ENCODE results near the gene HDGFL1.

Gene HDGFL1

DNA sequence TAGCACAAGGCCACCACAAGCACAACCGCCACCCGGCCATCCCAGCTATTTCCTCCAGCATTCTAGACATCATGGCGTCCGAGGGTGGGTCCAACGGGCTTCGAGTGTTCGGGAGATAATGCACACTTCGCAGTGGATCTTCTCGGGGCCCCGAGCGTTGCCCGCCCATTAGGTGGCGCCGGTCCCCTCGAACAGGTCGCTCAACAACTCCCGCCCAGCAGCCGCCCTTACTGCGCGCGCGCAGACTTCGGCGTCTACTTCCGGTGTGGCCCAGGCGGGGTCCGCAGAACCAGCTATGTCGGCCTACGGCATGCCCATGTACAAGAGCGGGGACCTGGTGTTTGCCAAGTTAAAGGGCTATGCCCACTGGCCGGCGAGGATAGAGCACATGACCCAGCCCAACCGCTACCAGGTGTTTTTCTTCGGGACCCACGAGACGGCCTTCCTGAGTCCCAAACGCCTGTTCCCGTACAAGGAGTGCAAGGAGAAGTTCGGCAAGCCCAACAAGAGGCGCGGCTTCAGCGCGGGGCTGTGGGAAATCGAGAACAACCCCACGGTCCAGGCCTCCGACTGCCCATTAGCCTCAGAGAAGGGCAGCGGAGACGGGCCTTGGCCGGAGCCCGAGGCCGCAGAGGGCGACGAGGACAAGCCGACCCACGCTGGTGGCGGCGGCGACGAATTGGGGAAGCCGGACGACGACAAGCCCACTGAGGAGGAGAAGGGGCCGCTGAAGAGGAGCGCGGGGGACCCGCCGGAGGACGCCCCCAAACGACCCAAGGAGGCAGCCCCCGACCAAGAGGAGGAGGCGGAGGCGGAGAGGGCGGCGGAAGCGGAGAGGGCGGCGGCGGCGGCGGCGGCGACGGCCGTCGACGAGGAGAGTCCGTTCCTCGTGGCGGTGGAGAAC lies at the start of gene HDGFL1:
Gene HDGFL1 (plus strand): TSS at position 286 of the 904 bp plus-strand sequence. CDS start 10 bp downstream, at position 296.
- DNase-seq (ENCODE audit: low read depth in 2 of 2) = no peak

DNA sequence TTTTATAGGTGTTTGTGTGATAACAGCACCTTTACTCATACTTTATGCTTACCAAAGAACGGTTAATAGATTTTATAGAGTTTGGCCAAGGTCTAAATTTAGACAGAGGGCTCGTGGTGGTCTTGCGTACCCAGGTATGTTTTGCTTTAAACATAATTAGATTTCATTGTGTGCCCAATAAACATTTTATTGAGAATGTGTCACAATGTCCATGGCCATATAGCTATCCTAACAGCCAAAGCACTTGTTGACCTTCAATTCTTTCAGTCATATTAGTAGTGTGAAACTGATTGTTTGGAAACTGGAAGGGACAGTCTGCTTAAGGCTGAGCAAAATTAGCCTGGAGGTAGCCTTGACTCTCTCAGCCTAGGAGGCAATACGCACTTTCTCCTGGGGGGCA lies 48.3 kb upstream of the HDGFL1 start:
- no peak for DNase-seq (ENCODE audit: low read depth in 2 of 2)

DNA sequence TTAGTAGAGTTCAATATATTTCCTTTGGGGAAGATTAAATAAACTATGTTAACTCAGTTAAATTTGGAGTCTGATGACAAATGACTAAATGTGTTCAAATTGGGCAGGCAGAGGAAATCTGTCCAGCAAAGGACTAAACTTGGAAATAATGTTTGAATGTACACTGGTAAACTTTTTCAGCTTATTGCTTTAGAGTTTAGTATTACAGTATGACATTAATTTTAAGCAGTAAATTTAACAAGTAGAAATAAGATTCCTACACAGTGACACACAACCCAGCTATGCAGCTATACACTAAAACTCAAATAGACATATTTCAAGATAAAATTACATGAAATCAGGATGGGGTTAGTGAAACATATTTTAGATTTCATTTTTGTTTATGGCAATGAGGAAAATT lies 42.6 kb upstream of the HDGFL1 start:
- DNase-seq (ENCODE audit: low read depth in 2 of 2) = no peak

DNA sequence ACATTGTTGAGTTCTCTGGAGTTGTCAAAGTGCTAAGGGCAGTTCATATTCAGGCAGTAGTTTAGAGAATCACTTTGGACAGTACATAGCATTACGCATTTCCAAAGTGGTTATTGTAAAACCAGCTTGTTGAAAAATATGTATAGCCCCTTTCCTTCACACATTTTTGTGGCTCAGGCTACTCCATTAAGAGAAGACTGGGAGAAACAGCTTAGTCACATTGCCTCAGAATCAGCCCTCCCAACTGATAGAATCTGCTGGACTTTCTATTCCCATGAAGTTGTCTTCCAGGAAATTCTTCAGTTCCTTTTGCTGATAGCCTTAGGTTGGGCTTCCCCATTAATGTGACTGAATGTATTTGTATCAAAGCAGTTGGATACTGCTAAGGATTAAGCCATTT lies 39.5 kb upstream of the HDGFL1 start:
- DNase-seq (ENCODE audit: low read depth in 2 of 2) = no peak

DNA sequence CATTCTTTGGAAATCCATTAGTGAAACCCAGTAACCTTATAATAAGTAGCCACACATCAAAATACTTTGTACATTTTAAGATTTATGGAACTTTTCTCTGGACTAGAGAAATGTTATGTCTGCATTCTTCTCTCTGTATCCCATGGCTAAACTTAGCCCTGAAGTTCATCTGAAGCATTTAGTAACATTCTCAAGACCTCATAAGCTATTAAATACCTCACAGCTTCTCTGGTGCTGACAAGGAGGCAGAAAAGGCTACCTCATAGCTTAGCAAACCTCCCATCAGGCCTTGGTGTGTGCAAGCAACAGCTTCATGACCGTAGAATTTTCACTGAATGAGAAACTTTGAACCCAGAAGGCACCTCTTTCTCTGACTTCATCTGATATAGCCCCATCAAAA lies 38.9 kb upstream of the HDGFL1 start:
- DNase-seq (ENCODE audit: low read depth in 2 of 2) = no peak

DNA sequence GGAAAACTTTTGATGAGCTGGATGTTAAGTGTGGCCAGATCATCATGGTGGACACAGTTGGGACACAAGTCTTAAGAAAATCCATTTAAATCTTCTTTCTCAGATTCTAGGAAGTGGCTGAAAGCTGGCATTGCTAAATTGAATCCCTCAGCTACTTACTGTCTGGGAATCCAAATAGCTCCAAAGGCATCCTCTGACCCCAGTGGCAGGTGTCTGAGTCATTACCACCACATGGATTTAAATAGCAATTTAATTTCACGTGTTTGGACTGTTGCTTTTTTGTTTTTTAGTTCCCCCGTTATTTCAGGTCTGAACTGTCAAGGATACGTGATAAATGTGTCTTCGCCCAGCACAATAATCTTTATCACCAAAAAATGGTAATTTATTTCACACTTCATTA lies 33.2 kb upstream of the HDGFL1 start:
- no peak for DNase-seq (ENCODE audit: low read depth in 2 of 2)

DNA sequence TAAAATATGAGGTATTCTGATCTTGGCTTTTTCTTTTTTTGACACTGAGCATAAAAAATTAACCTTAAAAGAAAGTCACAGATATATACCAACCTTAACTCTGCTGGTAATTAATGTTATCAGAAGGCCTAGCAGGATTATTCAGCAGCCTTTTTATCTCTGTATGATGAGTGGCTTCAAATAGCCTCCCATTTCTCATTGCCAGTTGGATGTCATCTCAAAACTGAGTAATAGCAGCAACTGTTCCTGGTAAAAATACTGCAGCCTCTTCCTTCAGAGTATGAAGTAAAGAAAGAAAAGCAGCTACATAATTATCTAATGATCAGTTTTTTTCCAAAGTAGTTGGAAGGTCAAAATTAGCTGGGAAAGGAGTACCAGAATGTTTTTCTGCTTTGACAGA lies 24.9 kb upstream of the HDGFL1 start:
- DNase-seq (ENCODE audit: low read depth in 2 of 2) = no peak

DNA sequence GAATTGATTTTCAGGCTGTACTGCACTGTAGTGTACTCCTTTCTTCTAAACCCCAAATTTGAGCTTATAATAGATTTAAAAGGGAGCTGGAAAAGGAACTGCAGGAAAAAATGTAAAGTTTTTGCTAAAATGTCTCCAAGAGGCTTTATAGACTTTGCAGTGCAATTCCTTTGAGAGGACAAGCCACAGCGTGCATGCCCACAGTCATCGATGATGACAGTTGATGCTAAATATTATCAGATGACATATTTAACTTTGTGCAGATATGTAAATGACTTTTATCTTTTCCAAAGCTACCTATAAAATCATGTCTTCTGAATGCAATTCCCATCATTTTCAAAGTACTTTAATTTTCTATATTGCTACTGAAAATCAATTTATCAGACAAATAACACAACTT lies 24.3 kb upstream of the HDGFL1 start:
- no peak for DNase-seq (ENCODE audit: low read depth in 2 of 2)

DNA sequence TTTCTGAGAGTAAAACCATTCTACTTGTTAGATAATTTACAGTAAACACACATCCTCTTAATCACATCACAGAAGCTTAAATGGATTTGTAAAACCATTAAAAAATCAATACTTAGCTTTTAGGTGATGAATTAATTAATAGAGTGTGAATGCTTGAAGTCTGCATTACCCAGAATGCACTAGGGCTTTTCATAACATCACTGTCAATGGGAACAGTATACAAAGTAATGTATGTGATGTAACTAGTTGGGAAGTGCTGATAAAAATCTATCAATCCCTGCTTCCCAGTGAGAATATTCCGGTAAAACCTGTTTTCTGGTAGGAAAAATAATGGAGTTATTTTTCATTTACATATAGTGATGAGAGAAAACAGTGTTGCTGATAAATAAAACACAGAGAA lies 23.1 kb upstream of the HDGFL1 start:
- DNase-seq (ENCODE audit: low read depth in 2 of 2) = no peak

DNA sequence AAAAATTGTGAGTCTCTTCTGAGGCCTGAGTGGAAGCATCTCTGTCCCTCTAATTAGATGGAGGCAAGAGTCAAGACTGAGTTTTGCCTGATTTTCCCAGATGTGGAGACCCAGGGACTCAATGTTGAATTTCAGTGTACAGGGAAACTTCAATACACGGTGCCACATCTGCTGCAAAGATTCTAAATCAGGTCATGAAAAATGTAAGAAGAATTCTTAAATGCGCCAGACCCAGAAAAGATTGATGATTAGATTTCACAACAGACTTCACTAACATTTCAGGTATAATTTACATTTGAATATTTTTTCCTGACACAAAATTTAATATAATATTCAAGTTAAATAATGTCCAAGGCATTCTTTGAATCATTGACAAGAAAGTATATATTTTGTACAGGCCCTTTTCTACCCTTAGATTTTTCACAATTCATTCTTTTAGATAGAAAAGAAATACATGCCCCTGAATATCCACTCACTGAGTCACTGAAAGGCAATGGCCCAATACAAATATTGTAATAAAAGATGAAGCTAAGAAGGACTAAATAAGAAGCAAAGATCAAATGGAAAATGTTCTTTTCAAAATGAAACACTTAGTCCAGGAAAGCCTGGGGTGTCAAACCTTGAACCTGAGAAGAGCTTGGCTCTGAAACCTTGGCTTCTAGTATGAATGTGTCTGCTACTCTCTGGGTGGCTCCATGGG lies 18.2 kb upstream of the HDGFL1 start:
- DNase-seq (ENCODE audit: low read depth in 2 of 2) = no peak

DNA sequence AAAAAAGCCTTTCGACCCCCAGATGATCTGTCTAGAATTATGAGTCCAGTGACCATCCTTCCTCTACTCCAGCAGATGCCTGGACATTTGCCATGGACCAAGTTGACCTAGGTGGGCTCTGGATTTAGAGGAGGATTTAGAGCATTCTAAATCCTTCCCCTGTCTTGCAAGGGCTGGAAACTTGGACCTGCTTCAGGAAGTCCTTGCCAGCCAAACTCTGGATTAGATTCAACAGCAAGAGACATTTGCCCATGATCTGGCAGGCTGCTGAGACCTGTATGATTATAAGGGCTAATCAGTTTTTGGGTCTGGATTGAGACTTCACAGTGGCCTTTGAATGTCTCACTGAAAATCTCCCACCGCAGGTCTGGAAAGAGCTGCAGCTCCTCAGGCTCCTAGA lies 13.1 kb upstream of the HDGFL1 start:
- no peak for DNase-seq (ENCODE audit: low read depth in 2 of 2)

DNA sequence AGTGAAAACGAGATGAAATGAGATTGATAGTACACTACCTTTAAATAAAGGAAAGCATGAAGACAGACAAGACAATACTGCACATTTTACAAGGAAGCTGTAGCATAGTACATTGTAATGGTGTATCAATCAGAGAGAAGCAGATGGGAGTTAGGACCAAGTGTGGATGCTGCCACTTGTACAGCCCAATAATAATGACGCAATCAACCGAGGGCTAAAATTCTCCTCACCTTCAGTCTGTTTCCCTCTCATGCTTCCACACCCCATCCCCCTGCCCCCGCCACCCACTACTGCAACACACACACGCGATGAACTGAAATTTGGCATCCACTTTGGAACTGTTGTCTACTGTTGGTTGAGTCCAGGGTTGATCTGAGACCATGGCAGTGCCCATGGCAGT lies 12.4 kb upstream of the HDGFL1 start:
- no peak for DNase-seq (ENCODE audit: low read depth in 2 of 2)

DNA sequence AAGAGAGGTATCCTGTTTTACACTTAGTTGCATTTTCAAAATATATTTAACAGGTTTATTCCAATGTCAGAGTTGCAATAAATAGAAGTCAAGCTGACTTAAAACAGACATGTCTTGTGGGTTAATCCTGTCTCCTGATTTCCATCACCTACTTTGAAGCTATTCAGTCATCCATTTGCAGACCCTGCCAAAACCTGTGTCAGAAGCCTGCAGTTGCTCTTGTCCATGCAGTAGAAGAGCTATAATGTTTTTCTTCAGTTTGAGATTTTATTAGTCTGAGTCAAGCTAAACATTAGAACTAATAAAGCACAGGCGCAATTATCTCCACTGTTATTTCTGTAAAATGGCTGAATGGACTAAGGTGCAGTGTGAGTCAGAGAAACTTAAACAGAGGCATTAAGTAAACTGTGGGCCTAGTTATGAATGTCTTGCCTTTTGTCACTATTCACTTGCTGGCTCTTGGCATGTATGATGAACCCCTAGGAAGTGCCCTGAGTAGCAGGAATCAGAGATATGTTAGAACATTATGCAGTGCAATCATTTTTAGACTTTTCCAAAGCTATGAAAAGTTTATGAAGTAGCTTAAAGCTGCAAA lies 11.0 kb upstream of the HDGFL1 start:
- DNase-seq (ENCODE audit: low read depth in 2 of 2) = no peak

DNA sequence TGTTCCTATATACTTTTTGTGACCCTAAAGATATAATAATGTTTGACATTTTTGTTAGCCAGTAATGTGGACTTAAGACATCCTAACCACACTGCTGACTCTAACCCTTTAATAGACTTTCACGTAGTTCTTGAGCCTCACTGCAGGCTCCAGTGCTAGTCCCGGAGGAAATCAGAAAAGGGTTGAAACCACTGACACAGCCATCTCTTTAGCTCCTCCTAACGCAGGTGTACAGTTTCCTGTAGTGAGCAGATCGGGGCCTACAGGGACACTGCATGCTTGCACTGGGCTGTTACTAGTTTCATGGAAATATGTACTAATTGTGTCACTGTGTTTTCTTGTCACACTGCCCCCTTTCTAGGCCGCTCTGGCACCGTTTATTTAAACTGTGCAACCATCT lies 512 bp upstream of the HDGFL1 start:
- DNase-seq (ENCODE audit: low read depth in 2 of 2) = no peak

DNA sequence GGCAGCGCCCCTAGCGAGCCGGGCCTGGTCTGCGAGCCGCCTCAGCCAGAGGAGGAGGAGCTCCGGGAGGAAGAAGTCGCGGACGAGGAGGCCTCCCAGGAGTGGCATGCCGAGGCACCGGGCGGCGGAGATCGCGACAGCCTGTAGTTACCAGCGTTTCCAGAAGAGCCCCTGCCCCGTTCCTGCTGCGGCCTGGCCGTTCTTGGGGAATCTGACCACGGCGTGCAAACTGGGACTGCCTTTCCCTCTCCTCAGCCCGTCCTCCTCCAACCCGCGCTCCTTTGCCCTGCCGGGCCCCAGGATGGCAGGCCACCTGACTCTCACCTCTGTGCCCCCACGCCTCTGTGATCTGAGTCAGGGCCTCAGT lies 802 bp downstream of the HDGFL1 start:
- no peak for DNase-seq (ENCODE audit: low read depth in 2 of 2)

DNA sequence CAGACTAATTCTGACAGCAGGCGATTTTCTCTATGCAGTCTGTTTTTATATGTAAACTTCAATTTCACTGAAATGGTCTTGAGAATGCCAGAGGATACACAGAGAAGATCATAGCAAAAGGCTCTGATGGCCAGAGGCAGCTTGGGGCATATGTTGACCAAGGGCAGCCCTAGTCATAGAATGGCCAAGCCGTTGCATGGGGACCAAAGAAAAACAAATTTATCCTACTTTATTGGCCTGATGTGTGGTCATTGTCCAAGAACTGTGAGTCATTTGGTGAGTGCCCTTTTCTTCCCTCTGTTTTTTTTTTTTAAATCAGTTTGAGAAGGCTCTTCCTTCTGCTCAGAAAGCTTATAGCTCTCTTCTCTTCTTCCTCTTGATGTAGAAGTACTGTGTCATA lies 5.8 kb downstream of the HDGFL1 start:
- no peak for DNase-seq (ENCODE audit: low read depth in 2 of 2)

DNA sequence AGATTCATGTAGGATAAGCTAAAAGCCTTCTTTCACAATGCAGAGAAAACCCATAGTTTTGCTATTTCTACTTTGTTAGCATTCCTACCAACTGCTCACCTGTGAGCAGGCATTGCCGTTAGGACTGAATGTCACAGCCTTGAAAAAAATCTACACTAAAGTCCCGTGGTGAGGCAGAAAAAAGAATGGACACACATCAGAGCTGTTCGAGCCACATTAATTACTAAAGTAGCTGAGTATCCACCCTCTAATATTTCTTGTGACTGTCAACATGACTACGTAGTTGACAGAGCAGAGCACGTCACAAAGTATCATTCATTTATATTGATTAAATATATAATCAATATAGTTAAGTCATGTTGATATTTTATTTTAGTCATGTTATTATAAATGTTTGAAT lies 10.1 kb downstream of the HDGFL1 start:
- no peak for DNase-seq (ENCODE audit: low read depth in 2 of 2)

DNA sequence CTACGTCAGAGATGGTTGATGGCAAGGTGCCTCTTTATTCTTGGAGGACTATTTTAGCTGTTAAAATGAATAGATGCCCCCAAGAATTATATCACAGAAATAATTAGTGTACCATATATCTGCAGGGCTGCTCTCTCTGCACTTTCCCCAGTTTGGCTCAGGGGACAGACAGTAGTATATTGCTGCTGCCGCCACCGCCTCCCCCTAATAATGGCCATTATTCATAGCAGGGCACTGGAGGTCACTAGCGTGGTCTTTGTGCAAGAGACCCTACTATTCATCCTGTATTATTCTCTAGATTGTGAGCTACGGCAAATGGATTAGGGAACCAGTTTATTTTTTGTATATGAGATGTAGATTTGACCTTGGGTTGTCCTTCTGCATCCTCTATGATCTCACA lies 11.0 kb downstream of the HDGFL1 start:
- no peak for DNase-seq (ENCODE audit: low read depth in 2 of 2)

DNA sequence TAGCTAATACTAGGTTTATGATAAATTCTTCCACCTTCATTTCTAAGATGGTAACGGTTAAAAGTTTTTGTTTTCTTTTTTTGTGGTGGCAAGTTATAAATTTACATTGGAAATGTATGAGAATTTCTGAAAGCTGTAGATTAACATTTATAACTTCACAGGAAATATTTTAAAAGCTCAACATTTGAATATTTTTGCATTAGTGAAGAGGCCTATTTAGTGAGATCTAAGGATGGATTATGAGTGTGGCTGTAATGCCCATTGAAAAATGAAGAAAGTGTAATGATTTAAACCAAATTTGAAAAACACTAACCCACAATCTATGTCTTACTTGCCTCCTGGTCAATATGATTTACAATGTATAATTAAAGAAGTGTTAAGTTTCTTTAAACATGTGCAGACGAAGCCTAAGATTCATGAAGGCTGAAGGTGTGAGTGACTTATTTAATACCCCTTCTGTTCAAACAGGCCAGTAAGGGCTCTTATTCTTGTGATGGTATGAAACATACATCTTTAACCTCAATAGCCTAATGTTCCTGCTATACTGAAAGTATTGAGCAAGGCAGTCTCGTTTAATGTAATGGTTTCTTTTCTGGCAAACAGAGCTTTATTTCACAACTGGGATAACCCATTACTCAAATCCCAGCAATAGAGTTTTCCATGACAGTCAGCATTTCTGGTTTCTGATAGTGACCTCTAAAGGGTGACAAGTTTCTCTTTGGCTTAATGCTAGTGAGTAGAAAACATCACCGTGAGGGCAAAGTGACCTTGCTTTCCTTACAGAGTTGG lies 13.2 kb downstream of the HDGFL1 start:
- no peak for DNase-seq (ENCODE audit: low read depth in 2 of 2)

DNA sequence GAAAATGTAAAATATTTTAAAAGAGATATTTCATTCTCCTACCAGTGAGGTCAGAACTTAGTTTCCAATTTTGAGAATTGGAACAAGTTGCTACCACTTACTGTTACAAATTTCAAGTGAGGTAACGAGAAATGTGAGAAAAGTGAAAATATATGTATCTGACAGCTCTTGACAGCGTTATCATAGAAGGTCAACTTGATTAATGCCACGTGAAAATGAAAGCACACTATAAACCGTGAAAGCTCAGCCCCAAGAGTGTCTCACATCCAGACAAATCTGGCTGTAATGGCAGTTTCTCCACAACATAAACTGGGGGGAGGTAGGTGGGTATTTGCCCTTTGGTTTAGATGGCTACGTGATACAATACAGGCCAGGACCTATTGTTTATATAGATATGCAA lies 13.9 kb downstream of the HDGFL1 start:
- no peak for DNase-seq (ENCODE audit: low read depth in 2 of 2)

DNA sequence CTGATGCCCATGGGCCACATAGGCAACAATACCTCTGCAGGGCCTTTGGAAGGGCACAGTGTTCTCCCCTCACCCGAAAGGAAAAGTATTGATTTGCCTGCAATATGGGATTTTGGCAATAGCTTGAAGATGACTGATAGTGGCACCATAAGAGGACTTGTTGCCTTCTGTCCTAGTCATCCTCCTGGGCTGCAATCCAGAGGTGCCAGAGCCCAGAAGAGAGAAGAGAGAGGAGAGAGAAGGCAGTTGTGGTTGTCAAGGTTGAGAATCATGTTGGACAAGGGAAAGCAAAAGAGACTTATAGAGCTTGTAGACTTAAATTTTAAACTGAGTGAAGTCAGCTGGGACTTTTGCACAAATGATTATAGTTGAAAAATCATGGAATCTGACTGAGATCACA lies 14.6 kb downstream of the HDGFL1 start:
- DNase-seq (ENCODE audit: low read depth in 2 of 2) = no peak

DNA sequence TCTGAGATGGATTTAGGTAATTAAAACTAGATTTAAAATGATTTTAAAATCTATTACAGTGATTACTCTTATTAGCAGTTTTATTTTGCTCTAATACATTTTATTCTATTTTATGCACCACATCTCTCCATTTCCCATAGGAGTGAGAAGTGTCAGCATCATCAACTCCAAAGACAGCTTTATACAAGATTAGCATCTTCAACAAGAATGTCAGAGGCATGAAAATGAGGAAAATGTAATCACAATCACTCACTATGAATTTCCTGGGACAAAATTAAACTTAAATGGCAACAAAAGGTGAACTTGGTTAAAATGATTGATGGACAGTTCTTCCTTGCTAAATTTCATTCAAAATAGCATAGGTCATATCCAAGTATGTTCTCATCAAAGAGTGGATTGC lies 19.8 kb downstream of the HDGFL1 start:
- no peak for DNase-seq (ENCODE audit: low read depth in 2 of 2)

All from stimulated activated CD4-positive, alpha-beta T cell treated with anti-CD3 and anti-CD28 coated beads, Interleukin-4, amount 100 ng/mL, for 48 hours (primary cell).